Hematopoietic multipotent progenitor cell treated with erythropoietin and hydrocortisone succinate and interleukin-3 and kit ligand, for 6 days (in vitro differentiated cells): ENCODE measurements around the gene NYAP2.

Experiments used
- DNase-seq: peaks from one replicate; pipeline ENCODE4 v3.0.0-alpha.2; 2015

Gene NYAP2

GRCh38 chr2:225569995-225570394 is 170.5 kb downstream of the NYAP2 start:
- DNase-seq, result no peak

GRCh38 chr2:225573603-225574002 is 174.1 kb downstream of the NYAP2 start:
- no peak for DNase-seq

DNA sequence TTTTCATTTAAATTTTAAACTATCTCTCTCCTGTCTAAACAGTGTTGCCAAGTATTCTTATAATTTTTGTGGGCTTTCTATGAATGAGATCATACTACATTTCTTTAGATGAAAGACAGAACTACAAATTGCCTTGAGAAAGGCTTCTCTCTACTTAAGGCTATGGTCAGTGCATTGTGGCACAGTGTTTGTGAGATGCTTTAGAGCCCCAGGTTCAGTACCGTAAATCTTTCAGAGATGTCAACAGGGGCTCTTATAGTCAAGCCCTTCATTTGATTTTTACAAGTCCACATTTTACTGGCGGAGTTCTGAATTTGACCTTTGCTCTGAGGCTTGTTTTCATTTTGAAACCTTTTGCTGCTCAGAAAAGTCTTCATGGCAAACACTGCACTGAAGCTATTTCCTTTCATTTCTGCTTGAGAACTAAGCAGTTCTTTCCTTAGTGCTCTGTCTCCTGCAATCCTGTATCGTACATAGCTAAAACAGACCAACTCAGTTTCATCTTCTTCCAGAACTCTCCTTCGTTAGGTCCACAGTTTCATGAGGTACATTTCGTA is 175.2 kb downstream of the NYAP2 start:
- no peak for DNase-seq

- no peak for DNase-seq
Measured at GRCh38 chr2:225581135-225581534, 181.6 kb downstream of the NYAP2 start.

DNA sequence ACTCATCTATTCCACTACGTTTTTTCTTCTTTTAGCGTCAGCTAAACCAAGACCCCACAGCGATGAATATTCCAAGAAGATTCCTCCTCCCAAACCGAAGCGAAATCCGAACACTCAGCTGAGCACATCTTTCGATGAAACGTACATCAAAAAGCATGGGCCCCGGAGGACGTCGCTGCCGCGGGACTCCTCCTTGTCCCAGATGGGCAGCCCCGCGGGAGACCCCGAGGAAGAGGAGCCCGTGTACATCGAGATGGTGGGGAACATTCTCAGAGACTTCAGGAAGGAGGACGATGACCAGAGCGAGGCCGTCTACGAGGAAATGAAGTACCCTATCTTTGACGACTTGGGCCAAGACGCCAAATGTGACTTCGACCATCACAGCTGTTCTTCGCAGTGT is 182.4 kb downstream of the NYAP2 start:
- DNase-seq, result no peak

GRCh38 chr2:225582355-225583116 is 183.0 kb downstream of the NYAP2 start:
- DNase-seq, result no peak

DNA sequence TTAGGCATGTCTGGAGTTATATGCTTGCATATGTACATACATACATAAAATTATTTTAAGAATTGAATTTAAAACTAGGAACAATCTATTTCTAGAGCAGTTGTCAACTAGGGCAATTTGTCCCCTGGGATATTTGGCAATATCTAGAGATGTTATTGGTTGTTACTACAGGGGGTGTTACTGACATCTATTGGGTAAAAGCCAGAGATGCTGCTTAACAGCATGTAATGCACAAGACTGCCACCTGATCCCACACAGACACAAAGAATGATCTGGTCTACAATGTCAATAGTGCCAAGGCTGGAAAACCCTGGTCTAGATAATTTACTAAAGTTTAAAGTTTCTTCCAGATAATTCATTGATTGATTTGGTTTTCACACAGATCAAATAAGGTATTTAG is 185.3 kb downstream of the NYAP2 start:
- no peak for DNase-seq

DNA sequence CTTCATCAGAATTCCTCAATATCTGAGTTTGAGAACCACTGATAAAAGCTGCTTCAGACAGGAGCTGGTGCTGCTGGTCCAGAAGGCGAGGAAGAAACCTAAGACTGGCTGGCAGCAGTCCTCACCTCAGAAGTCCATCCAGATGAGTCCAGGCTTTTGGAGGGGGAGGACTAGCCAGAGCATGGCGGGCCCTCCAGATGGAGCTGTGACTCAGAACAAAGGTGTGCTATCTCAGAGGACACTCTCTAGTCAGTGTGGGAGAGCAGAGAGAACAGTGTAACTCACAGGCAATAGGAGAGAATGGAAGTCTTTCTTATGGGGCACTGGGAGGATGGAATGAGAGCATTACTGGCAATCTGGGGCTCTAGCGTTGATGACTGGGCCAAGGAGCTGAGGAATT is 191.4 kb downstream of the NYAP2 start:
- no peak for DNase-seq

GRCh38 chr2:225597911-225598310 is 198.4 kb downstream of the NYAP2 start:
- no peak for DNase-seq

DNA sequence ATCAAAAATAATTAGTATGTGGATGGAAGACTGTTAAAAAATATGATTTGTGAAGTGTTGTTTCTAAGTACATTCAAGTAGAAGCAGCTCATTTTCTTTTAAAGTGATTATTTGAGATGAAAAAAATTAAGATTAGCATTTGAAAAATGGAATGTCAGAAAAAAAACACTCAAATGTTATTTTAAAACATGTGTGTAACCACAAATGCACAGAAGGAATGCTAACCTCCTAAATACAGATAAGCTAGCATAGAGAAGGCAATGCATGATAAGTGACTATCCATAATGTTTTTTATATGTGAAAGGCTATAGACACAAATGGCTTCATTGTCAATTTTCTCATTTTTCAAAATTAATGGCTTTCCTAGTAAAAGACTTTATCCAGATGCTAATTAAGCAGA is 198.9 kb downstream of the NYAP2 start:
- peak; percentile 22 for DNase-seq

- DNase-seq, result no peak
Measured at GRCh38 chr2:225598897-225599296, 199.4 kb downstream of the NYAP2 start.

DNA sequence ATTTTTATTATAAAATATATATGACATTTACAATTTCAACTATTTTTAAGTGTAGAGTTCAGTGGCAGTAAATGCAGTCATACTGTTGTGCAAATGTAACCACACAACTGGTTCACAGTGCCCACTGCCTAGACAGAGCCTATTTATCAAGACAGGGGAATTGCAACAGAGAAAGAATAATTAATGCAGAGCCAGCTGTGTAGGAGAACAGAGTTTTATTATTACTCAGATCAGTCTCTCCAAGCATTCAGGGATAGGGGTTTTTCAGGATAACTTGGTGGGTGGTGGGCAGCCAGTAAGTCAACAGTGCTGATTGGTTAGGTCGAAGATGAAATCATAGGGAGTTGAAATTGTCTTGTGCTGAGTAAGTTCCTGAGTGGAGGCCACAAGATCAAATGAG is 200.3 kb downstream of the NYAP2 start:
- no peak for DNase-seq

GRCh38 chr2:225600444-225600843 is 200.9 kb downstream of the NYAP2 start:
- no peak for DNase-seq

DNA sequence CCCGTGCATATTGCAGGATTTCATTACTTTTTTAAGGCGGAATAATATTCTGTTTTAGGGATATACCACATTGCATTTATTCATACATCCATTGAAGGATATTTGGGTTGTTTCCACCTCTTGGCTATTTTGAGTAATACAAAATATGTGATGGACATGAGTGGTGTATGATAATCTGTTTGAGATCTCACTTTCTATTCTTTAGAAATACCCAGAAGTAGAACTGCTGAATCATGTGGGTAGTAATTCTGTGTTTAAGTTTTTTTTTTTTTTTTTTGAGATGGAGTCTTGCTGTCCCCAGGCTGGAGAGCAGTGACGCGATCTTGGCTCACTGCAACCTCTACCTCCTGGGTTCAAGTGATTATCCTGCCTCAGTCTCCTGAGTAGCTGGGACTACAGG is 201.4 kb downstream of the NYAP2 start:
- DNase-seq, result no peak

DNA sequence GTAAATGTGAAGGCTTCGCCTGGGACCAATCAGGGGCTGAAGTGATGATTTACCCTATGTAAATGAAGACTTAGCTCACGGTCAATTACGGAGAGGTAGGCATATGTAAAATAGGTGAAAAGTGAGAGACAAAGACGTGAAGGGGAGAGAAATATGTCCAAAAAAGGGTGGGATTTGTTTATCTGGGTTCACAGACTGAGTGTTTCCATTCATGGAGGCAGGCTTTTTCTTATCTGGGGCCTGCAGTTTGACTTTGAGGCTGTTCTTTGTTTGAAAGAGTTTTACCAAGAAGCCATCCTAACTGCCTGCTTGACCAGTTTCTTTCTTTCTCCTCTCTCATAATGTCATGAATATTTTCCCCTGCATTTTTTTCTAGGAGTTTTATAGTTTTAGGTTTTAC is 202.7 kb downstream of the NYAP2 start:
- DNase-seq, result peak; percentile 60

DNA sequence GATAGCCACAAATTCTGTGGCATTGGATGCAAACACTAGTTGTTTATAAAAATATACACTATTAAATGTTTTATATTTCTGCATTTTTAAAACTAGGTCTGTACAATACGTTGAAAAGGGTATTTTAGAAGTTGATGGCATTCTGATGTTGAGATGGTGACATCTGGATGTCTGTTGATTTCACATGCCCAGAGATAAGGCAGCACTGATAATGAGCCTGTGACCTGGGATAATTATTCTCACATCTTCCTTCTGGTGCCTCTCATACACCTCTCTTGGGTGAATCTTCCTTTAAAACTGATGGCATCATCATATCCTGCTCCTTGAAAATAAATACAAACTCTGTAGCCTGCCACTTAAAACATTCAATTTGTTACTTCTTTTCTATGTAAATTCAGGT is 208.6 kb downstream of the NYAP2 start:
- no peak for DNase-seq

- no peak for DNase-seq
Measured at GRCh38 chr2:225612636-225613035, 213.1 kb downstream of the NYAP2 start.

DNA sequence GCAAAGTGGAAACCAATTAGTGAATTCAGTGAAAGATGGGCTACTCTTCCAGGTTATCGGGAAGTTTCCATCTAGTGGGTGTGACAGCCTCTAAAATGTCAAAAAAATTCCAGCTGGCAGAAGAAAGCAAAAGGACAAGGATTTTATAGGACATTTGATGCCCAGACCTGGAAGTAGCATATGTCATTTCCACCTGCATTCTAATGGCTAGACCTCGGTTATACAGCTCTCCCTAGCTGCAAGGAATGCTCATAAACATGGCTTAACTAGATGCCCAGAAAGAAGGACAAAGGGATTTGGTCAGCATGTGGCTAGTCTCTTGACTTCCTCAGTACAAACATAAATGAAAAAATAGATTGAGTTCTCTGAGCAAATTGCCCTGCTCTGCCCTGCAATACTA is 215.4 kb downstream of the NYAP2 start:
- DNase-seq, result no peak

DNA sequence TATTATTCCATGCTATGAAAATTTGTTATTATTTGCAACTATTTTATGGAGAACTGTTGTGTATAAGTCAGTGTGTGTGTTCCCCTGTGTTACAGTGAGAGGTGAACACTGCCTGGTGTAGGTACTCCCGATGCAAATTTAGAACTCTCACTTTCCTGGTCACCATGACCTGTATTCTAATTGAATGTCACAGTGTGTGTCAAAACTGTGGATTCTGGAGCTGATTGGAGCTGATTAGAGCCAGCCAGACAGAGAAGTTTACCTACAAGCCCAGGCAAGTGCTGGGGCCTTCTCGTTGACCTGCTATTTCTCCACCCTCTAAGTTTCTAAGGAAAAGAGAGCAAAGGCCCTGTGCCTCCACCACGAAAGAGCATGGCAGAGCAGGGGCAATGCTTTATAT is 216.0 kb downstream of the NYAP2 start:
- DNase-seq, result no peak

DNA sequence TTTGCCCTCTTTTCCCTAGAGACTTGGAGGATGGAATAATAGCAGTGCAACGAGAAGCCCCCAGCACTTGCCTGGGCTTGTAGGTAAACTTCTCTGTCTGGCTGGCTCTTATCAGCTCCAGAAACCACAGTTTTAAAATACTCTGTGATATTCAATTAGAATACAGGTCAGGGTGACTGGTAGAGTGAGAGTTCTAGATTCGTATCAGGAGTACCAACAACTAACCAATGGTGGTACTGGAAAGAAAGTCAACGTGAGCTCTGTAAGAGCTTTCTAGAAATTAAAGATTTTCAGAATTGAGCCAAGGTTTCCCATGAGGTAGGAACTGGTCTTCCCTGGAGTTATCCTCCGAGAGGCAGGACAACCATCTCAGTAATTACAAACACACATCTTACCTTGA is 216.9 kb downstream of the NYAP2 start:
- DNase-seq, result no peak

DNA sequence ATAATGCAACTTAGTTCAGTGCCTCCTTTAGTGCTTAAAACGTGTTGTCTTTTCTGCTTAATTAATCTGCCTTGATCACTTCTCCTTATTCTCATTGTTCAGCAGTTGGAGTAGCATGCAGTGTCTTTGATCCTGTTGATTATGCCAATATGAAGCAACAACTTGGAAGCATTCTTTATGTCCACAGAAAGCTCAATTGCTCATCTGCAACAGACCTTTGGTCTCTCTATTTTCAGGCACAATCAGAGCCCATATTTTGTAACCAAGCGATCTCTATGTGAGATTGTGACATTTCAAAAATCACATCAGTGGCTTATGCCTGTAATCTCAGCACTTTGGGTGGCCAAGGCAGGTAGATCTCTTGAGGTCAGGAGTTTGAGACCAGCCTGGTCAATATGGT is 217.3 kb downstream of the NYAP2 start:
- DNase-seq, result no peak

GRCh38 chr2:225620227-225620626 is 220.7 kb downstream of the NYAP2 start:
- no peak for DNase-seq

DNA sequence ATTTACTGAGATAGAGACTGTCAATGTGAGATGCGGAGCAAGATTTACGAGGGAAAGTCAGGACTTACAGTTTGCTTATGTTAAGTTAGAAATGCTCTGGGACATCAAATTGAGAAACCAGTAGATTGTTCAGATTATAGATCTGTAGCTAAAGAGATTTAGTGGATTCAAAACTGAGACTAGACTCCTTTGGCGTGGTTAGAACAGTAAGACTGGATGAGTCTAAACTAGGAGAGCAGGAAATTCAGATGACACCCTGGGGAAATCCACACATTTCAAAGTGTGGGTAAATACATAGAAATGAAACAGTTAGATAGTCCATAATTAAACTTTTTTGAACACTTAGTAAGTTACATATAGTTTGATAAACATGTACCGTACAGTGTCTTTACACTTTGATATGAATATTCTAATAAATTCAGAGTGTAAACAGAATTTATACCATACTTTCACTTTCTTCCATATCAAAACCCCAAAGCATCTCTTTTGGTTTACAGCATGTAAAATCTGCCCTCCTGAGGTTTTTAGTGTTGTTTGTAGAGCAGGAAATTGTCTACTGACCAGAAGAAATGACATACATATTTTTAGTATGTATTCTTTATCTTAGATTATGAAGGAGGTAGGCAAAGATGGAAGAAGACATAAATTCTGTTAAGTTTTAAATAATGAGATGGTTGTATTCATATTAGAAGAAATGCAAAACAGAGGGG is 231.5 kb downstream of the NYAP2 start:
- no peak for DNase-seq

DNA sequence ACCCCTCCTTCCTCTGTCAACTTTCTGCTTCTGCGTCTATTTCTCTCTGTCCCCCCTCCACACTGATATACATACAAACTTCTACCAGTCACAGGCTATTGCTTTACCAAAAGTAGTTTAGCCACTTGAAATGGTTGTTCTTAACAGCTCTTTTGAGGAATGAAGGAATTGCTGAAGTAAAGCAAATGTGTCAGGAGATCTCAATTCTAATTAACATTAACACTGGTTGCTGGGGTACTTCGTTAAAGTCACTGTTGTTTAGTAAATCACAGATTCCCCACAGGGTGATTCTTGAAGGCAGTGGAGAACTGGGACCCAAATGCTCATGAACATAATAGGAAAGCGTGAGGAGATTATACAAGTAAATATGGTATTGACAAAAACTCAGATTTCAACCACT is 232.8 kb downstream of the NYAP2 start:
- no peak for DNase-seq
